ENCODE results near the gene VPS54. TPM values are rescaled to one million over a fixed set of nuclear protein-coding genes. Genes with fewer than 3 reads are reported as not detected.

VPS54 gene
- total RNA-seq, 2 donors from 2014 or later = 12.8 to 19.7 TPM

DNA sequence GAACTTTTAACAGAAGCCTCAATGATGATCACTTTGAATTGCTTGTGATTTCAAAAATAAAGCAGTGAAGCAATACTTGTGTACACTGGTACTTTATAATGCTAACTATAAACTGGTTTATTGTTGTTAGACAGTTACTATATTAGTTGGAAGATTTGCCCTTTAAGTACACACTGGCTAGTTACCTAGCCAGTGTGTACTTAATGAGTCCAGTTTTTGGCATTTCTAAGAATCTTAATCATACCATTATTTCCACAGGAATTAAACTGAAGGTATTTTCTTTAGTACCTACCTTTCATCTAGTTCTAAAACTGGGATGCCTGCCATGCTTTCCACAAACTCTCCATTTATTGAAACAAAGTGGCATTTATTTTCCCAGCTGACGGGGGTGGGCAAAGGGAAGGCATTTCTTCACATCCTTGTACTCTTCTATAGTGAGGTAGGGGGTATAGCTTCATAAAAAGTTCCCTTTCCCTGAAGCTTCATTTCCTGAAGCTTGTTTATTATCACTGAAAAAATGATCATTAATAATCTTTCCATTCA lies 127.7 kb downstream of the VPS54 start:
- H3K4me3 Mint-ChIP-seq = no peak overlapping the region
- ATAC-seq = no peak
- no peak overlapping the region for H3K27ac Mint-ChIP-seq

DNA sequence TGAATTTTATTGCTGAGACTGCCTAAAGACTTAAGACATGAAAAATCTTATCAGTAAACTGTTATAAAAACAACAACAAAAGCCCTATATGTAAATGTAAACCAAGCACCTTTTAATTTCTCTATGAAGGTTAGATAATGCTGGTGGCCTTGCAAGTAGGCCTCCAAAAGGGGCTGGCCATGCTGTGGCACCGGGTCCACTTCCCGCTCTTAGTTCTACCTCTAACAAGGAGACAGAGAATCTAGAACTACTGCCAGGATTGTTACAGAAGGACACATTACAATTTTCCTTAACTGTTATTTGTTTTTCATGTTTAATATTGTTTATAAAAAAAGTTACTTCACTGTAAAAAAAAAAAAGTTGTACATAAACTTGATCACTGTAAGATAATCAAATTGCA lies 128.6 kb downstream of the VPS54 start:
- ATAC-seq (no peak), DNase-seq (ENCODE audit: low spot score) (no peak)
- no peak overlapping the region for H3K4me3 Mint-ChIP-seq
- H3K27me3 Mint-ChIP-seq = no peaks in the 10 kb centered on the region
- no peaks in the 10 kb centered on the region for H3K9me3 Mint-ChIP-seq
- no peaks in the 10 kb centered on the region for H3K4me1 Mint-ChIP-seq (ENCODE audit: low read depth in 2 of 2)
- peaks cover 17% of the 10 kb centered on the region for H3K36me3 Mint-ChIP-seq
- no peak overlapping the region for H3K27ac Mint-ChIP-seq

More for the DNA sequence above, 127.7 kb downstream of the VPS54 start:
- no peak for DNase-seq (ENCODE audit: low spot score)
- no peaks in the 10 kb centered on the region for H3K27me3 Mint-ChIP-seq
- peaks cover 17% of the 10 kb centered on the region for H3K36me3 Mint-ChIP-seq
- H3K4me1 Mint-ChIP-seq (ENCODE audit: low read depth in 2 of 2) = no peaks in the 10 kb centered on the region
- no peaks in the 10 kb centered on the region for H3K9me3 Mint-ChIP-seq

DNA sequence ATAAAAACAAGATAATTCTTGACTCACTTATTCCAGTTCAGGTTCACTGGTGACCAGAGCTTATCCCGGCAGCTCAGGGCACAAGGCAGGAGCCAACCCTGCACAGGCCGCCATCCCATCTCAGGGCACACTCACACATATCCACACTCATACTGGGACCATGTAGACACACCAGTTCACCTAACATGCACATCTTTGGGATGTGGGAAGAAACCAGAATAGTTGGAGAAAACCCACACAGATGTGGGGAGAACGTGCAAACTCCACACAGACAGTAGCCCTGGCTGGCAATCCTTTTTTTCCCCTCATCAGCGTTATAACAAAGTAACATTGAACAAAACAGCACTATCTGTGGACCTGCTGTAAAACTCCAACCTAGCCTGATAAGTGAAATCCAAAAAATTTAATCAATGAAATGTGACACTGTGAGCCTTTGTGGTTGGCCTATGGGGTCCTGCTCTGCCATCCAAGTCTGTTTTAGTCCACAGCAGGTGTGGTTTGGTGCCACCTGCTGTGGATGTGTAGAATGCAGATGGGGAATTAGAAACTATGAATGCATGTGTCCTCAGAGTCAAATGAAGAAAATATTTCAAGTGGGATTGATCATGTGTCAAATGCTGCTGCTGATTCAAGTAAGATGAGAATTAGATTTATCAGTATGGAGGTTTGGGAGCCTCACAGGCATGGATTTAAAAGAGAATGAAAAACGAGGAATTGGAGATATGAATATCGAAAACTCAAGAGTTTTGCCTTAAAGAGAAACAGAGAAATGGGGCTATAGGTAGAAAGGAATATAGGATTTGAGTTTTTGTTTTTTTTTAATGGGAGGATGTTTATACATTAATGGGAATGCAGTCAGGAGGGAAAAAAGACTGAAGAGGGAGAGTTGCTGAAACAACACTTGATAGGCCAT lies 130.5 kb downstream of the VPS54 start:
- ATAC-seq = no peak
- Mint-ChIP-seq H3K4me3 (no peak overlapping the region), H3K36me3 (peaks cover 17% of the 10 kb centered on the region), H3K9me3 (no peaks in the 10 kb centered on the region), H3K27ac (no peak overlapping the region), H3K4me1 (ENCODE audit: low read depth in 2 of 2) (no peaks in the 10 kb centered on the region), H3K27me3 (no peaks in the 10 kb centered on the region)
- no peak for DNase-seq (ENCODE audit: low spot score)

DNA sequence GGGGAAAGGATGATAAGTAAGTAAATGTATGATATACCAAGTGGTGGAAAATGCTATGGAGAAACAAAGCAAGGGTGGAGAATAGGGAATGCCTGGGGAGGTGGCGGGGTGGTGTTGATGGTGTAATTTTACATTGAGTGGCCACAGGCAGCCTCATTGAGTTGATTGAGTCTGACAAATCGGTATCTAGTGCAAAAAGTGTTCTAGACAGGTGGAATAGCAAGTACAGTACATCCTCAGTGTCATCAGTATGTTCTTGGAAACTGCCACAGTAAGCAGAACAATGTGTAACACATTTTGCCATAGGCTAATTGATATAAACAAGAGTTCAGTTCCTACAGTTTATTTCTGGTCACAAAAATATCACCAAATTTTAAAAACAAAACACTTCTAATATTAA lies 131.2 kb downstream of the VPS54 start:
- no peak overlapping the region for H3K4me3 Mint-ChIP-seq
- H3K27ac Mint-ChIP-seq = no peak overlapping the region
- no peaks in the 10 kb centered on the region for H3K9me3 Mint-ChIP-seq
- no peaks in the 10 kb centered on the region for H3K27me3 Mint-ChIP-seq
- DNase-seq (ENCODE audit: low spot score) (no peak), ATAC-seq (no peak)
- H3K36me3 Mint-ChIP-seq = peaks cover 11% of the 10 kb centered on the region
- peaks cover 0 to 1% of the 10 kb centered on the region in 2 donors for H3K4me1 Mint-ChIP-seq (ENCODE audit: low read depth in 2 of 2)

DNA sequence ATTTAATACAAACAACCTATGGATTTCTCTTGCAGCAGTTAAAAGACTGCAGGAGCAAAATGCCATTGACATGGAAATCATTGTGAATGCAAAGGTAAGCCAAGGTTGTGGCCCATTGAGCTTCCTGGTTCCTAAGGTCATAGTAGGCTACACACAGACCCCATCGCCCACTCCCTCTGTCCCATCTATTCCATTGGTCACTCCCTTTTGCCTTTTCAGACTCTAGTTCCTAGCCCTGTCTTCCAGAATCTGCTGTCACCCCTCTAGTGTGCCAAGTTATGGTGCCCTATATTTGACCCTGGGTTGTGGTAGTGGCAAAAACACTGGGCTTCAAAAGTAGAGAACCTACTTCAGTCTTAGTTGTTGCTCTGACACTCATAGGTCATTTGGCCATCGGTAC lies 132.8 kb downstream of the VPS54 start:
- H3K36me3 Mint-ChIP-seq = peaks cover 15% of the 10 kb centered on the region
- no peaks in the 10 kb centered on the region for H3K9me3 Mint-ChIP-seq
- DNase-seq (ENCODE audit: low spot score) = no peak
- no peak for ATAC-seq
- no peak overlapping the region for H3K4me3 Mint-ChIP-seq
- H3K27me3 Mint-ChIP-seq = no peaks in the 10 kb centered on the region
- no peak overlapping the region for H3K27ac Mint-ChIP-seq
- H3K4me1 Mint-ChIP-seq (ENCODE audit: low read depth in 2 of 2) = peaks cover 5 to 10% of the 10 kb centered on the region in 2 donors

DNA sequence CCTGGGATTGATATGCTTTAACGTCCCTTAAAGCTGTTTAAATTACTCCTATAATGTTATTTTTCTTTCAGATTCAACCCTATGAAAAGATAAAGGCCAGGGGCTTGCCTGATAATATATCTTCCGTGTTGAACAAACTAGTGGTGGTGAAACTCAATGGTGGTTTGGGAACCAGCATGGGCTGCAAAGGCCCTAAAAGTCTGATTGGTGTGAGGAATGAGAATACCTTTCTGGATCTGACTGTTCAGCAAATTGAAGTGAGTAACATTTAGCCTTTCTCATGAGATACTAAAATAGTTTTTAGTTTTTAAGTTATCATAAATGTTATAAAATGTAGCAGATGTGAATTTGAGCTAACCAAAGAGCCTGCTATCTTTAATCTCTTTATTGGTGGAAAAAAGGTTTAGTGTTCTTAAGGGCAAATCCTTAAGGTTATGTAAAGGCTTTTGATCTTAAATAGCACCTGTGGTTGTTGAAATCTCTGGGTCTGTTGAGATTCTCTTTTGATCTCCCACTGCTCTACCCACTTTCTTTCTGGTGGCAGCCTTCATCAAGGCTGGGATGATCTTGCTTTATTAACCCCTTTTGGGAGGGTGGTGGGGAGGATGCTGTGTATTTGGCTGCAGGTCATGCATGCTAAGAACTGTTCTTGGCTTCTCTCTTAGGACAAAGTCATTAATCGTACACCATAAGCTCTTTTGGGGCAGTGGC lies 136.7 kb downstream of the VPS54 start:
- DNase-seq (ENCODE audit: low spot score) (no peak), ATAC-seq (no peak)
- Mint-ChIP-seq H3K27me3 (no peaks in the 10 kb centered on the region), H3K9me3 (no peaks in the 10 kb centered on the region), H3K4me1 (ENCODE audit: low read depth in 2 of 2) (peaks cover 16 to 25% of the 10 kb centered on the region in 2 donors), H3K36me3 (peaks cover 6% of the 10 kb centered on the region), H3K27ac (peak overlapping the region; percentile 14 to 36), H3K4me3 (no peak overlapping the region)

DNA sequence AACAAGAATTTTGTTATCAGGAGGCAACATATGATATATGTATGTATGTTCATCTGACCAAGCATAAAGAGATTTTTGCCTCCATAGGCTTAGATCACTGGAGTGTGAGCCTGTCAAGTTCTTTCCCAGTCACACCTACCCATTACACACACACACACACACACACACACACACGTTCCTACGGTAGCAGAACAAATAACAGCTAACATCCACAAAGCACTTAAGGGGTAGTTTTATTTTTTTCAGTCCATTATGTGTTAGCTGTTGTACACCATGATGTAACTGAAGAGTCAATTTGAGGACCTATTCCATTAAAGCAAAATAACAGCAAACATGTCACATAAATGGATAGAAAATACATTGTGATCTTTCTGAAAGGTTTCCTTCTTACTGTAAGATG lies 138.0 kb downstream of the VPS54 start:
- H3K27ac Mint-ChIP-seq = peak overlapping the region; percentile 10 to 49
- H3K36me3 Mint-ChIP-seq = peaks cover 6% of the 10 kb centered on the region
- DNase-seq (ENCODE audit: low spot score) (no peak), ATAC-seq (no peak)
- no peaks in the 10 kb centered on the region for H3K27me3 Mint-ChIP-seq
- H3K4me3 Mint-ChIP-seq = no peak overlapping the region
- no peaks in the 10 kb centered on the region for H3K9me3 Mint-ChIP-seq
- peaks cover 21 to 36% of the 10 kb centered on the region in 2 donors for H3K4me1 Mint-ChIP-seq (ENCODE audit: low read depth in 2 of 2)

DNA sequence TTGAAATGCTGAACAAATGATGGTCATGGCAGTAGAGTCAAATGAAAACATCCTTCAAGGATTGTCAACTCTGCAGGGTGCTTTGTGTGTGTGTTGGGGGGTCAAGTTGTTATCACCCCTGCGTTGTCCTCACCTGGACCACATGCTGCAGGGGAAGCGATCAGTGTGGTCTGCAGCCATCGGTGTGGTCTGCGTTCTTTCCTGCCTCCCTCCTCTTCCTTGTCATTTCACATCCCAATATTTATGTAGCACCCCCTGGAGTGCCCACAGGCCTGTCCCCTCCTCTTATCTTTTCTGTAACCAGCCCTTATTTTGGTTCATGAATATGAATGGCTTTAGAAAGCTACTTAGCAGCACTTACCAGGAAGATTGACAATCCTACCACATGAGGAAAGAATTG lies 138.6 kb downstream of the VPS54 start:
- DNase-seq (ENCODE audit: low spot score) = no peak
- Mint-ChIP-seq H3K27ac (peak overlapping the region; percentile 10 to 49), H3K9me3 (no peaks in the 10 kb centered on the region), H3K4me3 (no peak overlapping the region), H3K4me1 (ENCODE audit: low read depth in 2 of 2) (peaks cover 27 to 42% of the 10 kb centered on the region in 2 donors), H3K36me3 (peaks cover 6% of the 10 kb centered on the region), H3K27me3 (no peaks in the 10 kb centered on the region)
- no peak for ATAC-seq

DNA sequence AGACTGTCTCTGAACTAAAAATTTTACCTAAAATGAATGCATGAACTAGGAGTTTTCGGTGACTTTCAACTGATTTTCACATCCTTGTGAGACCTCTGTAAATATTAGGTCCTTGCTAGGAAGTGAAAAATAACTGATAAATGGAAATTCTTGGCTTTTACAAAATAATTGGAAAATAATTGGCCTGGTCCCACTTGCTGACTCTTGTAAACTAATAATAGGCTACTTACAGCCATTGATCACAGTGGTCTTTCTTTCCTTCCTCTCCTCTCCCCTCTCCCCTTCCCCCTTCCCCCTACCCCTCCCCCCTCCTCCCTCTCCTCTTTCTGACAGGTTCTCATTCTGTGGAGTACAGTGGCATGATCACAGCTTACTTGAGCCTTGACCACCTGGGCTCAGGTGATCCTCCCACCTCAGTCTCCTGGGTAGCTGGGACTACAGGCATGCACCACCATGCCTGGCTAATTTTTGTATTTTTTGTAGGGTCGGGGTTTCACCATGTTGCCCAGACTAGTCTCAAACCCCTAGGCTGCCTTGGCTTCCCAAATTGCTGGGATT lies 139.3 kb downstream of the VPS54 start:
- Mint-ChIP-seq H3K4me3 (no peak overlapping the region), H3K27me3 (no peaks in the 10 kb centered on the region), H3K27ac (peak overlapping the region in 1 of 2 donors; percentile 49), H3K36me3 (peaks cover 6% of the 10 kb centered on the region), H3K4me1 (ENCODE audit: low read depth in 2 of 2) (peaks cover 32 to 48% of the 10 kb centered on the region in 2 donors), H3K9me3 (no peaks in the 10 kb centered on the region)
- DNase-seq (ENCODE audit: low spot score) (no peak), ATAC-seq (no peak)

DNA sequence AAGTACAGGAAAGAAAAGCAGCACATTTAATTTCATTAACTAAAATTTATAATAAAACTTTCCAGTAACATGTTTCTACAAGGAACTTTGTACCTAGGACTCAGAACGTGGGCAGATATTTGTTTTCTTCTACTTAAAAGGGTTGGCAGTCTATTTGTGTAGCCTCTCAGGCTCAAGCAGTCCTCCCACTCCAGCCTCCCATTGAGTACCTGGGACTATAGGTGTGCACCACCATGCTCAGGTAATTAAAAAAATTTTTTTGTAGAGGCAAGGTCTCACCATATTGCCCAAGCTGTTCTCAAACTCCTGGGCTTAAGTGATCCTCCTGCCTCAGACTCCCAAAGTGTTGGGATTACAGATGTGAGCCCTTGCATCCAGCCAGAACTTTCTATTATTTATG lies 140.7 kb downstream of the VPS54 start:
- H3K27me3 Mint-ChIP-seq = no peaks in the 10 kb centered on the region
- no peak overlapping the region for H3K4me3 Mint-ChIP-seq
- H3K4me1 Mint-ChIP-seq (ENCODE audit: low read depth in 2 of 2) = peaks cover 39 to 57% of the 10 kb centered on the region in 2 donors
- no peaks in the 10 kb centered on the region for H3K9me3 Mint-ChIP-seq
- H3K27ac Mint-ChIP-seq = no peak overlapping the region
- peaks cover 7% of the 10 kb centered on the region for H3K36me3 Mint-ChIP-seq
- no peak for ATAC-seq
- DNase-seq (ENCODE audit: low spot score) = no peak

DNA sequence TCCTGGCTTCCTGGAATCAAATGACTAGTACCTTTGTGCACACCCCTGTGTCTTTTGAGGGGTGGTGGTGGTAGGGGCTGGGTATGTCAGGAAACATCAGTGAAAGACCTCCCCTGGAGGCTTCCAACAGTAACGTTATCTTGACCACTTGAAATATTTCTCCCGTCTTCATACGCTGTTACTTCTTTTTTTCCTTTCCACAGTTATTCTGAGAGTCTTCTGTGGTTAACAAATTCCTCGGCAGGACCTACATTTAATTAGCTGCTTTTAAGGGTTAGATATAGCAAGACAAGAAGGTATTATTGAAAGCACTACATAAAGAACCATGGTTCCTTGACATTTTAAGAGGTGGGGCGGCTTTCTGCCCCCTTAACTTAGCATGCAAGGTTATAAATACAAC lies 142.9 kb downstream of the VPS54 start:
- Mint-ChIP-seq H3K4me3 (no peak overlapping the region), H3K27ac (peak overlapping the region; percentile 60 to 74), H3K9me3 (no peaks in the 10 kb centered on the region), H3K4me1 (ENCODE audit: low read depth in 2 of 2) (peaks cover 44 to 53% of the 10 kb centered on the region in 2 donors), H3K27me3 (no peaks in the 10 kb centered on the region), H3K36me3 (peaks cover 6% of the 10 kb centered on the region)
- ATAC-seq (peak; percentile 20 to 46), DNase-seq (ENCODE audit: low spot score) (no peak)

DNA sequence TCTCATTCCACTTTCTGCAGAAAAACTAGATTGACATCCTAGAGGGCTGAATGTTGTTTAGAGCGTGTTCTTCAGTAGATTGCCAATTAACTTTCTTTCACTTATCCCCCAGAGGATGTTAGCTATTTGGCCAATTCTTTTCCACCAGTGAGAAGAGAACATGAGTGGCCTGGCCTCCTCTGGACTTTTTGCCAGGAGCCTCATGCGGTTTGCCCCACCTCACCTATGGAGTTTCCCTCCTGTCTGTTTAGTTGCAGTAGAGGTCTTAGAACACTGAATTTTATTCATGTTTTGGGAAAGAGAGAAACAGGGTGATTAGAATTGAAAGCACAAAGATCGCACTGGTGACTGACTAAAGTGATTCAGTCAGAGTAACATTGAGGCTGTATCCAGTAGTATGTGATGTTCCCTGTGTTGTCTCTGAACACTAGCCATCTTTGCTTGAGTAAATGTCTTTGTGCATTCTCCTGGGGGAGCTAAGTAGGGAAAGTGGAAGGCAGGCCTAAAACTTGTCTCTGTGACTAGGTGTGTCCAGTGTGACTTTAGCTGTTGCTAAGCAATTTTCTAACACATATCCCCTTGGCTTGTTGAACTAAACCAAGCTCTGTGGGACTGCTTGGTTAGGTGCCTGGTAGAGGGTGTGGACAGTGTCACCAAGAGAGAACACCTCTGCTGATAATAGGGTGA lies 143.5 kb downstream of the VPS54 start:
- DNase-seq (ENCODE audit: low spot score) (no peak), ATAC-seq (peak; percentile 51 to 52)
- Mint-ChIP-seq H3K4me3 (peak overlapping the region; percentile 8), H3K27me3 (no peaks in the 10 kb centered on the region), H3K4me1 (ENCODE audit: low read depth in 2 of 2) (peaks cover 42 to 47% of the 10 kb centered on the region in 2 donors), H3K9me3 (no peaks in the 10 kb centered on the region), H3K27ac (peak overlapping the region; percentile 60 to 74), H3K36me3 (peaks cover 6% of the 10 kb centered on the region)

DNA sequence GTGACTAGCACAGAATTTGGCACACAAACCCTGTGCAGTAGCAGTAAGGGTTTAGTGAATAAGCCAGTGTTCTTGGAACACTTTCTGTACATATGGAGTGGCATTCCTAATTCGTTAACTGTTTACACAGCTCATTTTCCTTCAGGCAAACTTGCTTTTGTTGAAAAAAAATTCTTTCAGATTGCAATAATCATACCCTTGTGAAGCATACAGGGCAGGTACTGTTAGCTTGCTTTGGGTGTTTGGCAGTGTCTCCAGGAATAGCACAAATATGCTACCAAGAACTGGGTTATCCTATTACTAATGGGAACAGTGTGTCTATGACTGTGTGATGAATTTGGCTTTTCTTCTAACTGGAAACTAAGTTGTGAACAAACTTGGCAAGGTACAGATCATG lies 144.1 kb downstream of the VPS54 start:
- no peak for ATAC-seq
- DNase-seq (ENCODE audit: low spot score) = no peak
- Mint-ChIP-seq H3K27me3 (no peaks in the 10 kb centered on the region), H3K4me1 (ENCODE audit: low read depth in 2 of 2) (peaks cover 38 to 41% of the 10 kb centered on the region in 2 donors), H3K36me3 (peaks cover 6% of the 10 kb centered on the region), H3K4me3 (no peak overlapping the region), H3K9me3 (no peaks in the 10 kb centered on the region), H3K27ac (peak overlapping the region; percentile 60 to 74)
